BJ (cell line): Measurements from ENCODE around the gene TTBK1. TPM values are rescaled to one million over a fixed set of nuclear protein-coding genes. Genes with fewer than 3 reads are reported as not detected.

Experiments
- CTCF ChIA-PET: fragments of 350-600 bp; formaldehyde crosslinking; extraction: SDS; loops from one replicate; lab custom pipeline; 2021; ENCODE audit warnings: antibody characterized with exemption, inconsistent platforms; lab: Yijun Ruan, JAX
- POLR2A ChIA-PET: fragments of 300-600 bp; sonication (Branson Sonifier 250); formaldehyde crosslinking; extraction: SDS; loops from one replicate; lab custom pipeline; 2021; ENCODE audit warnings: antibody characterized with exemption; lab: Charles Lee
- DNase-seq: peaks from one replicate; pipeline ENCODE4 v3.0.0-alpha.2; 2011; ENCODE audit warnings: low read depth
- H3K27me3 ChIP-seq: 2 replicates; pipeline ENCODE4 v1.6.0; 2011; ENCODE audit warnings: low read length; ENCODE audit not compliant: control insufficient read depth, insufficient read depth
- H3K36me3 ChIP-seq: 2 replicates; pipeline ENCODE4 v1.5.1; 2011; ENCODE audit warnings: low read length; ENCODE audit not compliant: control insufficient read depth, insufficient read depth
- H3K4me3 ChIP-seq: 2 replicates; pipeline ENCODE4 v1.5.1; 2011; ENCODE audit warnings: low read depth, mild to moderate bottlenecking, control low read depth, low read length
- polyA plus RNA-seq: library from polyadenylated mRNA; depleted of rRNA; stranded (reverse); fragments of >200 nt; gene quantifications from 2 replicates; pipeline ENCODE4 v1.2.3, GENCODE V29; 2011
- TF ChIP-seq, protein P1 (sequence below): IDR thresholded peaks from 2 replicates; pipeline ENCODE4 v1.5.1; 2011; ENCODE audit warnings: low read depth, mild to moderate bottlenecking, control low read depth, inconsistent platforms, low read length, moderate library complexity; ENCODE audit not compliant: insufficient read depth

The TTBK1 gene
- polyA plus RNA-seq, 1 experiment = not detected

DNA sequence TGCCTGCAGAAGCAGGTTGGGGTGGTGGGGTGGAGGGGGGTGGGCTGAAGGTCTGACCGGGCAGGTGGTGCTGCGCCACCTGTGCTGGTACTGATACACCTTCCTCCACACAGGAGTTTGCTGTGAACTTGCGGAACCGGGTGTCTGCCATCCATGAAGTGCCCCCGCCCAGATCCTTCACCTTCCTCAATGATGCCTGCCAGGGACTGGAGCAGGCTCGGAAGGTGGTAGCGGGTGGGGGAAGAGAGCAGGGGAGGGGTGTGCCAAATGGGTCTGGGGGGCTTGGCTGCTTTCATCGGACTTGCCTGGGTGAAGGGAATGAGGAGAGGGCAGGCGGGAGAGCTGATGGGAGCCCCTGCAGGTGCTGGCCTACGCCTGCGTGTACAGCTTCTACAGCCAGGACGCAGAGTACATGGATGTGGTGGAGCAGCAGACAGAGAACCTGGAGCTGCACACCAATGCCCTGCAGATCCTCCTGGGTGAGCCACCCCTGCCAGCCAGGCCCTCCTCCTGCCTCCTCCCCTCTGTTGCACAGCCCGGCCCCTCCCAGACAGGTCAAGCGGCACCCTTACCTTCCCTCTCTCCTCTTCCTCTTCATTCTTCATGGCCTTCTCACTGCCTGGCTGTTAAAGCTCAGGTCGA is 20.7 kb upstream of the TTBK1 start:
- TF ChIP-seq, protein P1, sequence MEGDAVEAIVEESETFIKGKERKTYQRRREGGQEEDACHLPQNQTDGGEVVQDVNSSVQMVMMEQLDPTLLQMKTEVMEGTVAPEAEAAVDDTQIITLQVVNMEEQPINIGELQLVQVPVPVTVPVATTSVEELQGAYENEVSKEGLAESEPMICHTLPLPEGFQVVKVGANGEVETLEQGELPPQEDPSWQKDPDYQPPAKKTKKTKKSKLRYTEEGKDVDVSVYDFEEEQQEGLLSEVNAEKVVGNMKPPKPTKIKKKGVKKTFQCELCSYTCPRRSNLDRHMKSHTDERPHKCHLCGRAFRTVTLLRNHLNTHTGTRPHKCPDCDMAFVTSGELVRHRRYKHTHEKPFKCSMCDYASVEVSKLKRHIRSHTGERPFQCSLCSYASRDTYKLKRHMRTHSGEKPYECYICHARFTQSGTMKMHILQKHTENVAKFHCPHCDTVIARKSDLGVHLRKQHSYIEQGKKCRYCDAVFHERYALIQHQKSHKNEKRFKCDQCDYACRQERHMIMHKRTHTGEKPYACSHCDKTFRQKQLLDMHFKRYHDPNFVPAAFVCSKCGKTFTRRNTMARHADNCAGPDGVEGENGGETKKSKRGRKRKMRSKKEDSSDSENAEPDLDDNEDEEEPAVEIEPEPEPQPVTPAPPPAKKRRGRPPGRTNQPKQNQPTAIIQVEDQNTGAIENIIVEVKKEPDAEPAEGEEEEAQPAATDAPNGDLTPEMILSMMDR = no peak
- ChIA-PET POLR2A (no interaction called here), CTCF (no interaction called here)
- H3K27me3 ChIP-seq = no peaks in the 10 kb centered on the region
- H3K4me3 ChIP-seq = no peak overlapping the region
- peaks cover 11% of the 10 kb centered on the region for H3K36me3 ChIP-seq
- DNase-seq = no peak

DNA sequence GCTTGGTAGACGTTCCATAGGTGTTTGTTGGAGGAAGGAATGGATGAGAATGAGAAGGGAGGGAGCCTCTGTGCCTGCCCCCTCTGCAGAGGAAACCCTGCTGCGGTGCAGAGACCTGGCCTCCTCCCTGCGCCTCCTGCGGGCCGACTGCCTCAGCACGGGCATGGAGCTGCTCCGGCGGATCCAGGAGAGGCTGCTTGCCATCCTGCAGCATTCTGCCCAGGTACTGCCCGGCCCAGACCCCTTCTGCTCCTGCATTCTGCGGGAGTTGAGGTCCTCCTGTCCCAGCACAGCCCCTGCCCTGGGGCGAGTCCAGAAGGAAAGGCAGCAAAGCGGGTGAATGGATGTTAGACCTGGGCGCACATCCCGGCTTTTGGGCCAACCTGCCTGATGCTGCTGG is 20.1 kb upstream of the TTBK1 start:
- DNase-seq = no peak
- POLR2A ChIA-PET = no interaction called here
- Histone ChIP-seq H3K4me3 (no peak overlapping the region), H3K36me3 (peaks cover 11% of the 10 kb centered on the region), H3K27me3 (no peaks in the 10 kb centered on the region)
- TF ChIP-seq, protein P1 = no peak
- CTCF ChIA-PET = no interaction called here

DNA sequence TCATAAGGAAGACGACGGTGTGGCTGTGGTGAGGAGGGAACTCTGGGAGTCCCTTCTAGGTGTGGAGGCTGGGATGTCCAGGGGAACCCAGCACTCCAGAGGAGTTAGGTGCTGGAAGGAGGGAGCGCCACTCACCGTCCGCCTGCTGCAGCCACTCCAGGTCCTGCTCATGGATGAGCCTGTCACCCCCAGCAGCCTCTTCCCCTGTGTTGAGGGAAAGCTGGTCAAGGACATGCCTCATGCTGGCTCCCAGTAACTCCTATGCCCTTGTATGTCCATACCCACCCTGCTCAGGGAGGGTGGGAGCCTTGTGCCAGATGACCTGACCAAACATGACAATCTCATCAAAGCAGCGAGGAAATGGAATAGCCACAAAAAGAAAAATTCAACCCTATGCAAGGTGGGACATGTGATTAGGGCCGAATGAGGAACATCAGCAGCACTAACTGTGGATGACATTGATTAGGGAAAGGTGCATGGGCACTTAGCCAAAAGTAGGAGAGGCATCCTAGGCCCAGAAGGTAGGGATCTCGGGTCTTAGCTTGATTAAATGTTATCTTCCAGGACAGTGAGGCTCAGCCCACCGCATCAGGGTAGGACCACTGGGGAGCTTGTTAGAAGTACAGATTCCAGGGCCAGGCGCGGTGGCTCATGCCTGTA is 17.0 kb upstream of the TTBK1 start:
- no peak for DNase-seq

DNA sequence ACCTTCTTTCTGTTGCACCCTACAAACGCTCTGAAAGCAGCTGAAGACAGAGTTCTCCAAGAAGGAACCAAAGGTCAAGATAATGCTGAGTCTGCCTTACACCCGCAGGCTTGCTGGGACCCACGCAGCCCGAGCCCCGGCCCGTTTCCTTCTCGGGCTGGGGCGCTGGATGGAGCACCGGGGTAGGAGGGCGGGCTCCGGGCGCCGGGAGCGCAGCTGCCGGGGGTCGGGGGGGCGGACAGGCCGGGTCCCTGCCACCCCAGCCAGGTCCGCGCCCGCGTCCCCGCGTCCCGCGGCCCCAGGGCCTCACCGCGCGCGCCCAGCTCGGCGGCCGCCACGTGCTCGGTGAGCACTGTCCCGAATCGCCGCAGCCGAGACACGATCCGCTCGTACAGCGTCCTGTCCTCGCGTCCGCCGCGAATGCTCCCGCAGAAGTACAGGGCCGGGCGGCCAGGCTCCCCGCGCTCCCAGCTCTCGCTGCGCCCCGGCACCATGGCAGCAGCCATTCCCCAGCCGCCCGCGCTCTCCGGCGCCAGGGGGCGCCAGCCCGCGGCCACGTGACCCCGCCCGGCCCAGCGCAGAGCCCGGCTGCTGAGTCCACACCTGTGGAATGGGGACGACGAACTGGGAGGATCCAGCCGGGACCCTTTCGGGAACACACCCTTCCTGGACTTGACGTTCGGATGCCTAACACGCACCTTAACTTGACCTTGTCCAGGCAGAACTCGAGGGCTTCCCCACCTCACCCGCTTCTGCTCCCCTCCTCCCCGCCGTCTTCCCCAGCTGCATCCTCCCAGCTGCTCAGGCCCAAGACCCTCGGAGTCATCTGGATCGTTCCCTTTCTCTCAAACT is 14.1 kb upstream of the TTBK1 start, which contains the start of gene DNPH1:
Gene DNPH1, minus strand, starts transcription at position 531 of the 852 bp plus-strand sequence. Its CDS starts 25 bp downstream, at position 506.
- POLR2A ChIA-PET = interaction anchor here (0.6 to 0.7 kb wide), 2 partner anchors 169 to 214 kb away, joined by 3 to 20 read pairs; no protein-coding TSS in a partner anchor
- peaks cover under 1% of the 10 kb centered on the region; the same call in 1 of the 2 replicates for H3K36me3 ChIP-seq
- CTCF ChIA-PET = interaction anchor here (0.6 to 2.6 kb wide), 30 partner anchors 9 to 286 kb away, joined by 3 to 27 read pairs (median 5); partner anchors contain the start of genes CUL9, KLHDC3, PPP2R5D and SRF
- H3K4me3 ChIP-seq = peak within 1 kb of the TSS; percentile 49
- H3K27me3 ChIP-seq = peaks cover 2% of the 10 kb centered on the region; the same call in 1 of the 2 replicates
- TF ChIP-seq, protein P1 = peak; percentile 47
- no peak for DNase-seq

More for the DNA sequence above, 17.0 kb upstream of the TTBK1 start:
- POLR2A ChIA-PET = no interaction called here
- Histone ChIP-seq H3K4me3 (no peak overlapping the region), H3K27me3 (no peaks in the 10 kb centered on the region), H3K36me3 (peaks cover 7% of the 10 kb centered on the region)
- TF ChIP-seq, protein P1 = no peak
- CTCF ChIA-PET = interaction anchor here (2.0 kb wide), 1 partner anchor 12 kb away, joined by 6 read pairs; no protein-coding TSS in a partner anchor
